H1 (cell line): ENCODE data around the gene PFDN5. TPM values are rescaled to one million over a fixed set of nuclear protein-coding genes. Genes with fewer than 3 reads are reported as not detected.

Source experiments
- CTCF ChIA-PET: fragments of 300-600 bp; sonication (Branson Sonifier 250); formaldehyde crosslinking; loops from one replicate; lab custom pipeline; 2021; ENCODE audit not compliant: partially characterized antibody; lab: Charles Lee
- POLR2A ChIA-PET: fragments of 300-600 bp; sonication (Branson Sonifier 250); formaldehyde crosslinking; loops from one replicate; lab custom pipeline; 2021; ENCODE audit warnings: inconsistent platforms; ENCODE audit not compliant: partially characterized antibody; lab: Charles Lee
- DNase-seq, 2 experiments: peaks; one replicate each; pipeline versions ENCODE4 v3.0.0 to v3.0.0-alpha.2; 2010 to 2022; ENCODE audit warnings: low spot score in 2 of 2, low read depth in 1 of 2, mixed read lengths in 1 of 2
- FAIRE-seq: peaks from 2 replicates; lab custom pipeline; 2011; peaks lifted over from hg19 to GRCh38; lab: Jason Lieb, UNC
- H2AFZ ChIP-seq: 2 replicates; pipeline ENCODE4 v1.8.1; 2012; ENCODE audit warnings: low read length, inconsistent platforms
- H2AK5ac ChIP-seq: 2 replicates; pipeline ENCODE4 v1.6.1; 2013; ENCODE audit warnings: low read depth, low read length
- H2BK120ac ChIP-seq: replicated peaks from 2 replicates; pipeline ENCODE3; 2013; ENCODE audit warnings: low read depth, low read length, inconsistent platforms
- H2BK12ac ChIP-seq: 2 replicates; pipeline ENCODE4 v1.6.1; 2013; ENCODE audit warnings: low read depth, low read length
- H2BK15ac ChIP-seq: 2 replicates; pipeline ENCODE4 v1.6.1; 2013; ENCODE audit warnings: low read length
- H2BK20ac ChIP-seq: 2 replicates; pipeline ENCODE4 v1.6.1; 2013; ENCODE audit warnings: low read length
- H2BK5ac ChIP-seq: 2 replicates; pipeline ENCODE4 v1.6.1; 2013; ENCODE audit warnings: low read depth, low read length
- H3K14ac ChIP-seq: 2 replicates; pipeline ENCODE4 v1.6.1; 2013; ENCODE audit warnings: inconsistent platforms; ENCODE audit not compliant: insufficient read length
- H3K18ac ChIP-seq: 2 replicates; pipeline ENCODE4 v1.6.1; 2013; ENCODE audit warnings: low read length; ENCODE audit errors: extremely low read depth
- H3K23ac ChIP-seq: 2 replicates; pipeline ENCODE4 v1.6.1; 2013; ENCODE audit warnings: inconsistent platforms; ENCODE audit not compliant: insufficient read length
- H3K23me2 ChIP-seq: 2 replicates; pipeline ENCODE4 v1.6.1; 2013; ENCODE audit warnings: low read depth, low read length
- H3K27ac ChIP-seq: 2 replicates; pipeline ENCODE4 v1.6.1; 2011; ENCODE audit warnings: low read depth, low read length, inconsistent platforms
- H3K27me3 ChIP-seq, 4 experiments: replicated peaks in 1 of 4; 1 replicate in 1 of 4; 2 replicates in 3 of 4; pipeline versions ENCODE4 v1.6.1 to v1.8.1; 2011 to 2013; ENCODE audit warnings: low read length in 3 of 4, mild to moderate bottlenecking in 3 of 4, inconsistent platforms in 2 of 4, mixed read lengths in 2 of 4, moderate library complexity in 1 of 4; ENCODE audit not compliant: control insufficient read depth in 3 of 4, insufficient read depth in 3 of 4; ENCODE audit errors: extremely low read depth in 1 of 4
- H3K36me3 ChIP-seq, 4 experiments: 2 replicates each; pipeline versions ENCODE4 v1.6.1 to v1.8.1; 2011 to 2013; ENCODE audit warnings: mild to moderate bottlenecking in 4 of 4, low read length in 3 of 4, moderate library complexity in 2 of 4, control low read depth in 1 of 4, inconsistent platforms in 1 of 4; ENCODE audit not compliant: insufficient read depth in 4 of 4, control insufficient read depth in 2 of 4
- H3K4ac ChIP-seq: replicated peaks from 2 replicates; pipeline ENCODE3; 2013; ENCODE audit warnings: low read length, low read depth, mixed read lengths, inconsistent platforms; ENCODE audit not compliant: insufficient read length
- H3K4me1 ChIP-seq, 4 experiments: replicated peaks in 1 of 4; 1 replicate in 1 of 4; 2 replicates in 3 of 4; pipeline versions ENCODE4 v1.6.1 to v1.8.1; 2011 to 2013; ENCODE audit warnings: low read length in 3 of 4, inconsistent platforms in 2 of 4, mixed read lengths in 1 of 4; ENCODE audit not compliant: insufficient read depth in 4 of 4, control insufficient read depth in 3 of 4
- H3K4me2 ChIP-seq, 2 experiments: 2 replicates each; pipeline versions ENCODE4 v1.6.1 to v1.8.1; 2011 to 2013; ENCODE audit warnings: low read depth in 2 of 2, low read length in 2 of 2, control low read depth in 1 of 2, inconsistent platforms in 1 of 2, mild to moderate bottlenecking in 1 of 2; ENCODE audit not compliant: insufficient read depth in 1 of 2
- H3K4me3 ChIP-seq, 4 experiments: fragments of 200-600, 300-600 bp in 1 of 4; sonication (generic), shearing (Covaris generic), sonication (Bioruptor Twin) in 1 of 4; 2 replicates each; pipeline versions ENCODE4 v1.5.1 to v1.8.1; 2011 to 2016; ENCODE audit warnings: low read length in 4 of 4, low read depth in 3 of 4, control low read depth in 2 of 4, inconsistent platforms in 2 of 4, mild to moderate bottlenecking in 2 of 4, mixed read lengths in 1 of 4, moderate library complexity in 1 of 4; ENCODE audit not compliant: insufficient read depth in 2 of 4; ENCODE audit errors: extremely low read depth in 1 of 4
- H3K56ac ChIP-seq: replicated peaks from 2 replicates; pipeline ENCODE3; 2013; ENCODE audit warnings: low read depth, mild to moderate bottlenecking, mixed read lengths, low read length, inconsistent platforms; ENCODE audit not compliant: insufficient read length
- H3K79me1 ChIP-seq: 2 replicates; pipeline ENCODE4 v1.6.1; 2013; ENCODE audit warnings: low read depth, low read length, control low read depth
- H3K79me2 ChIP-seq, 2 experiments: 2 replicates each; pipeline versions ENCODE4 v1.6.1 to v1.8.1; 2012 to 2013; ENCODE audit warnings: low read length in 2 of 2, mild to moderate bottlenecking in 2 of 2, inconsistent platforms in 1 of 2; ENCODE audit not compliant: insufficient read depth in 2 of 2, control insufficient read depth in 1 of 2
- H3K9ac ChIP-seq, 4 experiments: replicated peaks in 1 of 4; 1 replicate in 1 of 4; 2 replicates in 3 of 4; pipeline versions ENCODE4 v1.6.1 to v1.8.1; 2011 to 2013; ENCODE audit warnings: low read depth in 3 of 4, low read length in 3 of 4, control low read depth in 2 of 4, mild to moderate bottlenecking in 2 of 4, moderate library complexity in 2 of 4, inconsistent platforms in 1 of 4; ENCODE audit errors: extremely low read depth in 1 of 4
- H3K9me3 ChIP-seq, 2 experiments: 2 replicates each; pipeline versions ENCODE4 v1.6.1 to v1.8.1; 2012 to 2013; ENCODE audit warnings: mild to moderate bottlenecking in 2 of 2, moderate library complexity in 2 of 2, control low read depth in 1 of 2, inconsistent platforms in 1 of 2, low read depth in 1 of 2, low read length in 1 of 2, mixed read lengths in 1 of 2; ENCODE audit not compliant: insufficient read depth in 2 of 2
- H4K20me1 ChIP-seq, 2 experiments: replicated peaks in 1 of 2; 2 replicates each; pipeline versions ENCODE3 to v1.8.1; 2011 to 2013; ENCODE audit warnings: inconsistent platforms in 2 of 2, low read length in 2 of 2, mild to moderate bottlenecking in 1 of 2; ENCODE audit not compliant: insufficient read depth in 2 of 2, control insufficient read depth in 1 of 2
- H4K5ac ChIP-seq: 2 replicates; pipeline ENCODE4 v1.6.1; 2013; ENCODE audit warnings: low read length, low read depth, mixed read lengths, inconsistent platforms; ENCODE audit not compliant: insufficient read length
- H4K8ac ChIP-seq: 2 replicates; pipeline ENCODE4 v1.8.0; 2013; ENCODE audit warnings: mild to moderate bottlenecking, moderate library complexity, low read length, inconsistent platforms; ENCODE audit not compliant: insufficient read depth; ENCODE audit errors: extremely low read depth
- H4K91ac ChIP-seq: replicated peaks from 2 replicates; pipeline ENCODE3; 2013; ENCODE audit warnings: low read length, mixed read lengths, inconsistent platforms; ENCODE audit not compliant: insufficient read length
- ATF2 ChIP-seq: IDR thresholded peaks from 2 replicates; pipeline ENCODE4 v1.6.1; 2012; ENCODE audit warnings: low read length, inconsistent platforms
- BACH1 ChIP-seq: IDR thresholded peaks from 2 replicates; pipeline ENCODE4 v1.6.1; 2012; ENCODE audit warnings: low read length, improper control_type of control experiment
- BRCA1 ChIP-seq: IDR thresholded peaks from 2 replicates; pipeline ENCODE4 v1.6.1; 2012; ENCODE audit warnings: low read depth, low read length, improper control_type of control experiment
- CTBP2 ChIP-seq: IDR thresholded peaks from 2 replicates; pipeline ENCODE4 v1.7.0; 2011; ENCODE audit warnings: borderline replicate concordance, mild to moderate bottlenecking, moderate library complexity, mixed read lengths, low read length; ENCODE audit not compliant: insufficient read depth, insufficient read length
- E2F6 ChIP-seq: IDR thresholded peaks from 2 replicates; pipeline ENCODE4 v1.6.1; 2012; ENCODE audit warnings: inconsistent platforms
- SIN3A ChIP-seq, 2 experiments: IDR thresholded peaks in 1 of 2; conservative IDR thresholded peaks in 1 of 2; 2 replicates each; pipeline ENCODE4 v1.6.1; 2011 to 2012; ENCODE audit warnings: low read length in 2 of 2, improper control_type of control experiment in 1 of 2, low read depth in 1 of 2, mild to moderate bottlenecking in 1 of 2
- WGBS, 2 experiments: shearing (Covaris generic) in 1 of 2; methylation state at CpG; one replicate each; pipeline versions ENCODE4 v1.1.6 to v1.1.7; 2013 to 2015; ENCODE audit warnings: low lambda C conversion rate in 2 of 2, mixed read lengths in 2 of 2, inconsistent platforms in 1 of 2, low coverage in 1 of 2, missing lambda C conversion rate in 1 of 2; ENCODE audit not compliant: insufficient replicate concordance in 2 of 2, insufficient coverage in 1 of 2, insufficient read length in 1 of 2; ENCODE audit errors: extremely low coverage in 1 of 2, missing lambda C conversion rate in 1 of 2; 5-methylcytosine and 5-hydroxymethylcytosine counted together
- polyA plus RNA-seq, 7 experiments: library from polyadenylated mRNA; depleted of rRNA in 3 of 7; stranded (reverse) in 5 of 7; unstranded in 2 of 7; fragments of >200 nt in 5 of 7; fragments of 200-250 nt in 2 of 7; gene quantifications; 1 replicate in 5 of 7; 2 replicates in 1 of 7; 4 replicates in 1 of 7; pipeline versions ENCODE4 v1.2.1 to v1.2.3, GENCODE V29; 2011 to 2013; ENCODE audit warnings: missing spikeins in 2 of 7, mixed read lengths in 2 of 7
- total RNA-seq: library from RNA; stranded (reverse); fragmentation: NEBNext Ultra II Directional; extraction: Animal tissue kit (Norgen Biotek cat#: 25700); gene quantifications from 2 replicates; pipeline ENCODE4 v1.2.1, GENCODE V29; 2021

Gene PFDN5
- total and polyA plus RNA-seq, 2 of the 8 experiments (the other 6 are each of a cell fraction or from before 2014, with no cell fraction given): 290 to 630 TPM

- POLR2A ChIA-PET: interaction anchor here (1.0 to 1.8 kb wide), 4 partner anchors 12 to 84 kb away, joined by 3 to 8 read pairs (median 4); no protein-coding TSS in a partner anchor
- no peak for FAIRE-seq
These were observed 37.9 kb downstream of the PFDN5 start for GRCh38 chr12:53333289-53333688.

More at GRCh38 chr12:53333289-53333688, 37.9 kb downstream of the PFDN5 start:
- Histone ChIP-seq H2BK15ac (no peak overlapping the region), H3K9ac (no peak overlapping the region), H3K18ac (no peak overlapping the region), H3K27me3 (peaks cover 0 to 17% (median 14%) of the 10 kb centered on the region in 4 experiments; a peak in 6 of 7 replicates), H3K23me2 (0 out of 2 replicates have a peak, but pooled peaks cover 4% of the 10 kb centered on the region), H4K8ac (no peak overlapping the region), H3K56ac (no peak overlapping the region), H2BK5ac (no peak overlapping the region), H4K5ac (no peak overlapping the region), H2BK12ac (no peak overlapping the region), H3K4me1 (peaks cover 0 to 18% (median 2%) of the 10 kb centered on the region in 4 experiments; a peak in 5 of 7 replicates), H2BK20ac (no peak overlapping the region), H2AK5ac (no peak overlapping the region), H3K4me2 (no peak overlapping the region), H3K4ac (no peak overlapping the region), H3K79me2 (no peaks in the 10 kb centered on the region), H4K91ac (no peak overlapping the region), H3K14ac (no peak overlapping the region), H3K23ac (no peak overlapping the region), H3K27ac (no peak overlapping the region), H3K9me3 (no peaks in the 10 kb centered on the region), H3K4me3 (no peak overlapping the region), H4K20me1 (no peaks in the 10 kb centered on the region), H3K79me1 (no peaks in the 10 kb centered on the region), H2BK120ac (no peak overlapping the region), H2AFZ (no peak overlapping the region), H3K36me3 (no peaks in the 10 kb centered on the region)
- 88% methylated on average over 4 of the region's 4 CpGs; no CpG with 5 or more reads in 1 of the 2 experiments for WGBS, 2 experiments
- DNase-seq: no peak
- TF ChIP-seq CTBP2 (no peak), ATF2 (no peak), BRCA1 (no peak), SIN3A (conservative IDR thresholded peaks at IDR 0.05 in 1 of 2, IDR thresholded peaks at IDR 0.05 in 1 of 2; ENCODE audit: low read depth in 1 of 2, low read length in 2 of 2) (no peak), BACH1 (no peak), E2F6 (no peak)
- CTCF ChIA-PET: interaction anchor here (0.7 to 21.2 kb wide), 4 partner anchors 10 to 48 kb away, joined by 3 to 381 read pairs (median 7); partner anchors contain the start of gene AAAS
